Activated T-helper 1 cell treated with anti-CD3 and anti-CD28 coated beads, Interleukin-2, amount 50 U/mL, for 16 hours (primary cell): ENCODE data around the gene ZFP3.
"Not testable (repeated sequence)": the region's sequence is repeated elsewhere in the genome, so short reads cannot be mapped to it uniquely, and the experiment has no call there.

Experiments used
- DNase-seq, 2 donors: peaks; one replicate each; pipeline ENCODE4 v3.0.0-alpha.2; 2020; ENCODE audit warnings: low read depth in 1 of 2, low spot score in 1 of 2

ZFP3 gene

GRCh38 chr17:5124125-5124760 is 46.0 kb downstream of the ZFP3 start:
- DNase-seq: not testable (repeated sequence)

GRCh38 chr17:5124896-5125295 is 46.6 kb downstream of the ZFP3 start:
- not testable (repeated sequence) for DNase-seq

- no peak for DNase-seq
Measured at GRCh38 chr17:5126719-5127488, 48.6 kb downstream of the ZFP3 start.

- no peak for DNase-seq
Measured at GRCh38 chr17:5127910-5128309, 49.6 kb downstream of the ZFP3 start.

GRCh38 chr17:5128387-5128786 is 50.1 kb downstream of the ZFP3 start:
- not testable (repeated sequence) for DNase-seq

- no peak for DNase-seq
Measured at GRCh38 chr17:5128905-5129535, 50.8 kb downstream of the ZFP3 start.

GRCh38 chr17:5129770-5130169 is 51.5 kb downstream of the ZFP3 start:
- not testable (repeated sequence) for DNase-seq

GRCh38 chr17:5130261-5130660 is 52.0 kb downstream of the ZFP3 start:
- DNase-seq: not testable (repeated sequence)

- DNase-seq: not testable (repeated sequence)
Measured at GRCh38 chr17:5130687-5131086, 52.4 kb downstream of the ZFP3 start.

- no peak for DNase-seq
Measured at GRCh38 chr17:5131146-5131715, 53.0 kb downstream of the ZFP3 start.

- DNase-seq: not testable (repeated sequence)
Measured at GRCh38 chr17:5131799-5132502, 53.7 kb downstream of the ZFP3 start.

- DNase-seq: not testable (repeated sequence)
Measured at GRCh38 chr17:5132503-5133225, 54.4 kb downstream of the ZFP3 start.

- DNase-seq: no peak
Measured at GRCh38 chr17:5133311-5133710, 55.0 kb downstream of the ZFP3 start.

- DNase-seq: not testable (repeated sequence)
Measured at GRCh38 chr17:5133961-5134360, 55.7 kb downstream of the ZFP3 start.

- DNase-seq: not testable (repeated sequence)
Measured at GRCh38 chr17:5134571-5134970, 56.3 kb downstream of the ZFP3 start.

GRCh38 chr17:5135131-5135712 is 57.0 kb downstream of the ZFP3 start:
- not testable (repeated sequence) for DNase-seq

GRCh38 chr17:5135726-5136579 is 57.7 kb downstream of the ZFP3 start:
- DNase-seq: no peak

- DNase-seq: not testable (repeated sequence)
Measured at GRCh38 chr17:5136580-5137412, 58.5 kb downstream of the ZFP3 start.
